Fibroblast of skin of scalp (primary cell): Measurements from ENCODE around the gene ETNPPL. TPM values are rescaled to one million over a fixed set of nuclear protein-coding genes. Genes with fewer than 3 reads are reported as not detected.

Source experiments
- DNase-seq: peaks from one replicate; pipeline ENCODE4 v3.0.0-alpha.2; 2013
- polyA plus RNA-seq, 2 experiments: library from polyadenylated mRNA; unstranded; fragments of 120-200 nt; gene quantifications; one replicate each; pipeline ENCODE4 v1.2.1, GENCODE V29; 2013; ENCODE audit not compliant: insufficient read length in 2 of 2

ETNPPL gene
- not detected for polyA plus RNA-seq (2013, experiment 1 of 2; ENCODE audit: insufficient read length)
- not detected for polyA plus RNA-seq (2013, experiment 2 of 2; ENCODE audit: insufficient read length)

DNA sequence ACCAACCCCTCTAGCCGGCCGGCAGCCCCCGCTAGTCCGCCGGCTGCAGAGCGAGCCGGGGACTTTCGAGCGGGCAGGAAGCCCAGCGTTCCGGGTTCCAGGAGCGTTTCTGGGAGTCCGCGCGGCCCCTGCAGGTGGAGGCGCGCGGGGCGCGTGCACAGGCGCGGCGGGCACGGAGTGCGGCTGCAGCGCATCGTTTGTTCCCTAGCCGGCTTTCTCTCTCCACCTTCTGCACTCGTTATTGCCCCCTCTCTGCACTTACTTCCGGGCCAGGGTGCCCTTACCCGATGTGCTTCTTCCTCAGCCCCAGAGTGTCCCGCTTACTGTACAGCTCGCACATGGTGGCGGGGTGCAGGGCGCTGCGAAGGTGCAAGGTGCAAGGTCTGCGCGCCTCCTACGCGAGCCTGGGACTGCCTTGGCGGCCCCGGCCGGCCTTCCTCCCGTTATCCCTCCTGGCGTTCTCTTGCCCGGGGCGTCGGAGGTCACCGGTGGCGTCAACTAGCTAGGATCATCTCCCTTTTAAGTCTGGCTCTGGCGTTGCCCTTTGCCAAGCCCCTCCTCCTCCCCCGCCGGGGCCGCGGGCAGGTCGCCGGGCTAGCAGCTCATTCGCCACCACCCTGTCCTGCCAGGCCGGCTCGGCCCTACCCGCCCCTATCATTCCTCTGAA lies at the start of gene ETNPPL:
TSS of gene ETNPPL (minus strand) at position 495 of the 667 bp plus-strand sequence. CDS start at position 340, 155 bp downstream.
- DNase-seq: no peak

DNA sequence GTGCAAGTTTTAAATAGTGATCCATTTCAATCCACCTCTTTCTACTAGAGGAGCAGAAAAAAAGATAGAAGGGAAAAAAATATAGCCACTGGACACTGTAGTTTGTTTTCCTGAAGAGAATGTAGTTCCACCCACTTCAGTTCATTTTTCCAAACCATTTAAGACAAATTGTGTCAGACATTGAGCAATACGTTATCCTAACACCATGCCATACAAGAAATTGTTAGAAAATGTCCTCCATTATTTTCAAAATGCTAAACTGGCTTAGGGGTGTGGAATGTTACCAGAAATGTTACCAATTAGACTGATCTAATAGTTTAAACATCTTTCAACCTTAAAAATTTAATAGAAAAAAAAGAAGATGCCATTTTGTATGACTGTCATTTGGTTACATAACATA lies 48.6 kb upstream of the ETNPPL start:
- no peak for DNase-seq

DNA sequence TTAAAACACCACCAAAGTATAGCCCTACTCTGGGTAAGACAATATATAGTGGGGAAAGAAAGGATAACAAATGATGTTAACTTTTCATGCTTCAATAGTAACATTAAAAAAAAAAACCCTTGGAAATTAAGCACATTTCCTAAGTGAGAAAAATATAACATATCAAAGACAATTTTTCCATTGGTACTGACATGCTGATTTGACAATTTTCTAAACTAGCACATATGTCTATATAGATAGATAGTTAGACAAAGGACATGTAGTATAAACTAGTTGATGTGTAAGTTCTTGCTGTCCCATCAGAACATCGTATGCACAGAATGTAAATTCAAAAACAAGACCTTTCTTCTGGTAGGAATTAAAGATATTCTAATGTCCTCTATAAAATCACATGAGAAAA lies 47.2 kb upstream of the ETNPPL start:
- DNase-seq: no peak

DNA sequence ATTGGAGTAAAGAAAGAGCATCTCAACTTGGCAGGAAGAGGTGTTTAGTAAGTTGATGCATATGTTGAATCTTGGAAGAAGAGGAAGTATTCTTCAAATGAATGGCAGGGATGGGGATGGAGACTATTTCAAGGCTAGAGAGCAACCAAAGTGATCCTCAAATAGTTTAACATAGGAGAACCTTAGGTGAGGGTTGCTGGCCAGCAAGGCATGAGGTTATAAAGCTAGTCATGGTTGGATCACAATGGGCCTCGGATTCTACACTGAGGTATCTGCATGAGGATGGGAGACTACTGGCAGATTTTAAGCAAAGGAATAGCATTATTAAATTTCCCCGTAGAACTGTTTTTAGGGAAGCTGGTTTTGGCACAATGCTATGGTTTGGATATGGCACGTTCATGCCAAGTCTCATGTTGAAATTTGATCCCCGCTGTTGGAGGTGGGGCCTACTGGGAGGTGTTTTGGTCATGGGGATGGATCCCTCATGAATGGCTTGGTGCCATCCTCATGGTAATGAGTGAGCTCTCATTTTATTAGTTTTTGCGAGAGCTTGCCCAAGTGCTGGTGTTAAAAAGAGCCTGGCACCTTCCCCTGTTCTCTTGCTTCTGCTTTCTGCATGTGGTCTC lies 41.9 kb upstream of the ETNPPL start:
- DNase-seq: no peak

DNA sequence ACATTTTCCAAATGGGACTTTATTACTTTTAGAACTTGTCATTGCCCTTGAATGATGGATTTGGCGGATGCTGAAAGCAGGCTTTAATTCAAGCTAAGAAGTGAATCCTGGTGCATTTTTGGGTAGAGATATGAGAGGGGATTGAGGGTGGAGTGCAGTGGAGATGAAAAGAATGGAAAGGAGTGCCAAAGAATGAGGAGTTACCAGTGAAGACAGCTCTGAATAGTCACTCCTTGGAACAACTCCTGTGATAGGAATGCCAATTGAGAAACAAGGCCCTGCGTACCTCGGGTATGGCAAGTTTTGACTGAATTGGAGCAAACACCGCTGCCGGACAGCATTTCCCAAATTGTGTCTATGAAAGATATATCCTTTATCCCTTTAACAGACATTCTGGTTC lies 36.5 kb upstream of the ETNPPL start:
- no peak for DNase-seq

DNA sequence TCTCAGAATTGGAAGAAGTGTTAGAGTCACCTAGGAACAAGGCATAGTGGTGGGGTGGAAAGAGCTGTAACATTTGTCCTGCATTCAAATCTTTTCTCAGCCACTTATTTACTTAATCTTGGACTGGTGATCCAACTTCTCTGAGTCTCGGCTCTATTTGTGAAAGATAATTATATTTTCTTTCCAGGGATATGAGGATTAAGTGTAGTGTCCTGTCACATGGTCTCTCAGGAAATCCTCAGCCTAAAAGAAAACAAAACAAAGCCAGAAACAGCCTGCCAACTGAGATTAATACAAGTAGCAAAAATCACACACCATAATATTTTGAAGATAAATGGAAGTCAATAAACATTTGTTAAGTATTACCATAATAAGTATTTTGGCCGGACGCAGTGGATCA lies 33.3 kb upstream of the ETNPPL start:
- DNase-seq: no peak

DNA sequence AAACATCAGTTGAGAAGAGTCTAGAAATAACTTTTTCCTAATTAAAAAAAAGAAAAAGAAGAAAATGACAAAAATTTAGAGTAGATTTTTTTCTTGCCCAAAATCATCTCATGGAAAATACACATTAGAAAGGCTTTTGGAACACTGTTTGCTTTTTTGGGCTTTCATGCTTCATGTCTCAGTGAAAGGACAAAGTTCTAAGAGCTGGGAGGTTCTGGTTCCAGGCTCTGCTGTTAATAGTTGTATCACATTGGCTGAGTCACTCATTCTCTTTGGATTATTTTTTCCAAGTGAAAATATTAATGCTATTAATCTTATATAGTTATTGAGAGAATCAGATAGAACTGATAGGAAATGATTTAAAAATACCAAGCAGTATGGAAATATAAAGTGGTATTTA lies 32.9 kb upstream of the ETNPPL start:
- no peak for DNase-seq

DNA sequence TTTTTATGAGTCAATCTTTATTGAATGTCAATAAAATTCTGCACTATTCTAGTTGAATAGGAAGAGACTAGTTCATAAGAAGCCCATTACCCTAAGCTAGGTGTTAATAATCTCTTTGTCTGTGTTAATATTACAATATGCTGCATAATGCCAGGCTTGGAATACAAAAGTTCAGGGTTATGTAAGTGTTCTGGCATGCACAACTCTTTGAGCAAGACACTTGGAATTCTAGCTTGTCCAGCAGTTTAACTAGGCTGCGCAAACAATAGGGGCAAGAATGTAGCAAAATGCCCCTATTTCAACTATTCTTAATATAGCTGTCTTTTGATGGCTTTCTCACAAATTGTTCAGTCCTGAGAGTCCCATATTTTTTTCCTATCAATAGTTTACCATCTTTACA lies 31.3 kb upstream of the ETNPPL start:
- peak; percentile 62 for DNase-seq

DNA sequence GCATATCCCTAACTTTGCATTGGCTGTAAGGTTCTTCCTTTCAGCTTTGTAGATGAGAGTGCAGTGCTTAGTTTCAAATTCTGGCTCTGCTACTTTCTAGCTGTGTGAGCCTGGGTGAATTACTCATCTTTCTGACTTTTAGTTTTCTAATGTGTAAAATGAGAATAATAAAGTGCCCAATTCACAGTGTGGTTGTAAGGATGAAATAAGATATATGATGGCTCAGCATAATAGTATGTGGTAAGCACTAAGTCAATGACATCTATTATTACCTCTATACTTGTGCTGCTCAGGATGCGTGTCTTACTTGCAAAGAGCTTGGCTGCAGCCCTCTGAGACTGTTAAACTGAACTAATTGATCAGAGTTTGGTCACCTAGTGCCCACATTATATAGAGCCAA lies 30.6 kb upstream of the ETNPPL start:
- no peak for DNase-seq

DNA sequence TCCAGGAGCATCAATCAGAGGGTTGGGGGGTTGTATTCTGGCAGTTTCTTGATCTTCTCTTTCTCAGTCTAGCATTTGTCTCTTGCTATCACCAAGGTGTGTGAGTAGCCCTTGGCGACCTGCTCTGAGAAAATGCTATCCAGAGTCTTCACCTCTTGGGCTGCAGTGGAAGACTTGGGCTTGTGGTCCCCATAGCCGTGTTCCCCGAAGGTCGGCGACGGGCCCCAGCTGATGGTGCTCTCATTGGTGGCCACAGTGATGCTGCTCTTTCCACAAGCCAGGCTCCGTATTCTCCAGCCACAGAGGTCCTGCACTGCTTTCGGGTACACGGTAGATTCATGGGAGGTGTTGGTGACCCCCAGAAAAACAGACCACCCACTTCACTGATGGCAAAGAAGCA lies 25.9 kb upstream of the ETNPPL start:
- DNase-seq: no peak

DNA sequence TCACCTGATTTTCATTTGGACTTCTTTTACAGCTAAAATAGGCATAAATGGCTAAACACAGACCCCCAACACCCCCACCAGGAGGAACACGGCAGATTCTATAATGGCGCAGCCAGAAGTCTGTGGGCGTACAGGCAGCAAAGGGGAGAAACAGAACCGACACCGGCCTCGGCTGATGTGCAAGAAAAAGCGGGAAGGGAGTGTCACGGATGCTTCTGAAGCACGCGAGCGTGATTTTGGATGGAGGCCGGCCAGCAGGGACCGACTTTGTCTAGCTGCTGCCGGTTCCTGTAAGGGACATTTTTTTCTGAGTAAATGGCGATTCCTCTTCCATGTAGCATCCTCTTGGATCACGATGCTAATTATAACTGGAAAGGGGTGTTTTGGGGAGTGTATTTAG lies 24.9 kb upstream of the ETNPPL start:
- DNase-seq: no peak

DNA sequence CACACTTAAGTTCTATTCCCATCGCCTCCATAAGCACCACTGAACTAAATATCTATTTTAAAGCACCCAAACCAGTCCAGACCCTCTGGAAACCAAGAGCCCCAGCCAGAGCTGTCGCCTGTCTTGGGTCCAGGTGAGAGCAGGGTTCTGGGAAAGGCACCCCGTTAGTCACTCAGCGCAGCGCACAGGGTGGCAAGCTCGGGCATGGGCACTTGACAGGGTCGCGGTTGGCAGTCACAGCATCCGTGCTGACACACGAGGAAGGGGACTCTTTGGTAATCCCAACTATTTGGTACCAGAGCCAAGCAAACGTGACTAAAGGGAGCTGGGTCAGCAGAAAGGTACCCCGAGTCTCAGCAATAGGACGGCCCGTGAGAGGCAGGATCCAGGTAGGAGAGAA lies 24.3 kb upstream of the ETNPPL start:
- no peak for DNase-seq

DNA sequence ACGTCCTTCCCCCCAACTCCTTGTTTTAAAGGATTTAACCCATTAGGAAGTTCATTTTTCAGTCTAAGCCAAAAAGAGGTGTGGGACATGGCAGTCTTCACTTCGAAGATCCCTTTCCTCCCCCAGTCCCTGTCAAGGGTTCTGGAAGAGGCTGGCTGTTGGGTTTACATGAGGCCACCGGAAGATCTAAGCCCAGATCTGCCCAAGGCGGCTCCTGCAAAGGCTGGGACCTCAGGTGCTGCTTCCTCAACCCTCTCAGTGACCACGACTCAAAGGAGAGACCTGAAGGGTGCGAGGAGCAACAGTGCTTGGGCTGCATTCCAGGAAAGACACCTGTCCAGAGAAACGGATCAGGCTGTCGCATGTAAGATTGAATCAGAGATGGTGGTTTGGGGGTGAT lies 23.5 kb upstream of the ETNPPL start:
- DNase-seq: no peak

DNA sequence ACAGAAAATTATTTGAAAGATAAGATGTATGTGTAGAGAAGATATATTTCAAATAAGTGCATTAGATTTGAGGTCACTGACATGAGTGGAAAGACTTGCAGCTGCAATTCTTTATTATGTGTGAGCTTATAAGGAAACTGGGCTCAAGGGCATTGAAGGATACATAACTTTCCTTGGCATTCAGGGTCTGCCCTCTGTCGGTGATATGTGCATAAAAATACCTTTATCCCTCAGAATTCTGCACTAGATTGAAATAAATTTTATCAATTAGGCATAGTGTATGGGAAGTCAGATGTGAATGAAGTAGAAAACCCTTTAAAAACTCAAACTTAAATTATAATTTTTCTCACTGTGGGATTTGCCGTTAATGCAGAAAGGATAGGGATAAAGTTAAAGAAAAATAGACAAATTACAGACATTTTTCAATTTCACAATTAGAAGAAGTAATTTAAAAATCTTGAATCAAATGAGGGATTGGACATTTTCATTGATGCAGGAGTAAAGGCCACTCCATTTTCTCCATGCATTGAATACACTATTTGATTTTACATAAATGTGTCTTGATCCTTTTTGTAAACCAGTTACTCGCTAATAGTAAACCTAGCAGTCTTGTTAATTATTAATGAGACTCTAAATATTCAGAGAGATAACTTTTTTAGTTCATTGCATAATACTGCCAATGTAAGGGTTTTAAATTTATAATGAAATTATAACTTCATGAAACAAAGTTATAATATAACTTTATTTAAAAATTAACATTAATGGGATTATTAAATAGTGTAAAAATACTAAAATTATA lies 21.0 kb upstream of the ETNPPL start:
- peak; percentile 17 for DNase-seq

DNA sequence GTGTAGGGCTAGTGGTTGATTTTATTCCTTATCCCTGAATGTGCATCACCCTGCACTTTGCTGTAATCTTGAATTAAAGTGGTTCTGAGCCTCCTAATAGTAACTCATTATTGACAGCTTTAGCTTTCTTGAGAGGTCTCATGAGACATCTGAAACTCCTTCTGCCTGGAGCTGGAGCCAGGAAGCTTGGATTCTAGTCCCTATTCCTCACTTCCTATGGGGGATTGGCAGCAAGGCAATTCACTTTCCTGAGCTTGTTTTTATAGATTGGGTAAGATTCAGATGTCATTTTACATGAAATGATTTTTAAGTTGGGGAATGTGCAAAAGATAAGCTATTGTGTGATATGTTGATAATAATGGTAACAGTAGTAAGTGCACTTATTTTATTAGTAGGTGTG lies 17.1 kb upstream of the ETNPPL start:
- DNase-seq: no peak

DNA sequence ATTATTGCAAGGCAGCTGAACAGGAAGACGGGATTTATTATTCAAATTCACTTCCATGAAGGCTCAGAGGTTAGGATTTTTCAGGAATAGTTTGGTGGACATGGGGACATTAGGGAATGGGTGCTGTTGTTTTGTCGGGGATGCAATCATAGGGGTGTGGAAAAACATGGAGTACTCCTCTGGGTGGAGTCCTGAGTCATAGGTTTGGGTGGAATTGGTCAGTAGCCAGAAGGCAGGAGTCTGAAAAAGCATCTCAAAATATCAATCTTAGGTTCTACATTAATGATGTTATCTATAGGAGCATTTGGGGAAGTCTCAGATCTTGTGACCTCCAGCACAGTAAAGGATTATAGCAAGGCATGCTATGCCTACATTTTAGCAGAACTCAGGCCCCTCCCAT lies 14.5 kb upstream of the ETNPPL start:
- no peak for DNase-seq

DNA sequence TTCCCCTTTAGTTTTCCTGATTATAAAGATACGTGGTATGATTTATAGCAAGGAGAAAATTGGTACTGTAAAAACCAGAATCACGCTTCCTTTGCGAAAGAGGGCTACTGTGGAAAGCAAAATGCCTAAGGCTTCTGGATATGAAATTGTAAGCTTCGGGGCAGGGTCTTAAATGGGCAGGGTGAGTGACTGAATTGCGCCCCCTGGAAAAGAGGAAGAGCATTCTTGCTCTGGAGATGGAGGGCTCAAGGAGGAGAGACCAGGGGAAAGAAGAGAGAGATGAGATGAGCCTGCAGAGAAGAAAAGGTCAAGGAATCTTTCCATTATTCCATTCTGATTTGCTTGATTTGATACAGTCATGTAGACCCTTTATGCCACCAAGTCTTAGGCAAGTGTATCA lies 13.1 kb upstream of the ETNPPL start:
- no peak for DNase-seq

DNA sequence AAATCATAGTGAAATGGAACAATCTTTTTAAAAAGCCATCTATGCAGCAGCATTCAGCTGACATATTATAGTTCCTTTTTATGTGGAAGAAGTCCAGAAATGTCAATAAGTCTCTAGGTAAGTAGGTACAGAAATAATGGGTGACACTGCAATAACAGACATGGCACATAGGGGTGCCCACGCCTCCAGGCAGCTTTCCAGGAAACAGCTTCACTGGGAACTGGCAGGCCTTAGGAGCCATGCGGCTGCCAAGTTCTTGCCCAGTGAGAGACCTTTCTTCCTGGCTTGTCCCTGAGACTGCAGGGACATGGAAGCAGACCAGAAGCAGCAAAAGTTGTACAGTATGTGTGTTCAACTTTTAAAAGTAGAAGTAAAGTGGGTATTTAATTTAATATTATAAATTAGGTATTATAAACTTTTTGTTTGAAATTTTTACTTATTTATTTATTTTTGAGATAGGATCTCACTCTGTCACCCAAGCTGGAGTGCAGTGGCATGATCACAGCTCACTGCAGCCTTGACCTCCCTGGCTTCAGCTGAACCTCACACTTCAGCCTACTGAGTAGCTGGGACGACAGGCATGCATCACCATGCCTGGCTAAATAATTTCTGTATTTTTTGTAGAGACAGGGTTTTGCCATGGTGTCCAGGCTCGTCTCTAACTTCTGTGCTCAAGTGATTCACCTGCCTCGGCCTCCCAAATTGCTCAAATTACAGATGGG lies 12.1 kb upstream of the ETNPPL start:
- no peak for DNase-seq

DNA sequence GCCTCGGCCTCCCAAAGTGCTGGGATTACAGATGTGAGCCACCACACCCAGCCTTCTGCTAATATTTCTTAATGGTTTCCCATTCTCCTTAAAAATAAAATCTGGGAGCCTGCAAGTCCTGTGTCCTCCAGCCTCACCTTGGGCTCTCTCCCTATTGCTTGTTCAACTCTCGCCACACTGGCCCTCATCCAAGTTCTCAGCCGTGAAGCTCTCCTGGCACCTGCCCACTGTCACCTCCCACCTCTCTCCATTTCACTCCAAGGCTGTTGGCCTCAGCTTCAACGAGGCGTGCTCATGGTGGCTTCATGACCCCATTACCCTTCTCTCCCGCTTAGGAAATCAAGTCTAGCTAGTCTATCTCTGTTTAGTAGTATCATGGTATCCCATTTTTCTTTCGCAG lies 9.5 kb upstream of the ETNPPL start:
- no peak for DNase-seq

DNA sequence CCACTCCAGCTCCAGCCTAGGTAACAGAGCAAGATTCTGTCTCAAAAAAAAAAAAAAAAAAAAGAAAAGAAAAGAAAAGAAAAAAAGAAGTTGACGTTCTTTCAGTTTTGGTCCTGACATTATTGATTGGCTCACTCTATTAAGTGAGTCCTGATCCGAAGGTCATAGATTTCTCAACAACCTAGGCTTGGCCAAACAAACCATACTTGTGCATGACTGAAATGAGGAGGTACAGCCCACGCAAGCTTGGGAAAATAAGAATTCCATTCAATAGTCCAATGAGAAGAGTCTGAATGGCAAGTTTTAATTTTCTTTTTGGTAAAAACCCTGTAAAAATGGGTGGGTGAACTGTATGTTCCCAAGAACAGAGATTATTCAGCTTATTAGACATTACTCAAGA lies 3.2 kb upstream of the ETNPPL start:
- no peak for DNase-seq

DNA sequence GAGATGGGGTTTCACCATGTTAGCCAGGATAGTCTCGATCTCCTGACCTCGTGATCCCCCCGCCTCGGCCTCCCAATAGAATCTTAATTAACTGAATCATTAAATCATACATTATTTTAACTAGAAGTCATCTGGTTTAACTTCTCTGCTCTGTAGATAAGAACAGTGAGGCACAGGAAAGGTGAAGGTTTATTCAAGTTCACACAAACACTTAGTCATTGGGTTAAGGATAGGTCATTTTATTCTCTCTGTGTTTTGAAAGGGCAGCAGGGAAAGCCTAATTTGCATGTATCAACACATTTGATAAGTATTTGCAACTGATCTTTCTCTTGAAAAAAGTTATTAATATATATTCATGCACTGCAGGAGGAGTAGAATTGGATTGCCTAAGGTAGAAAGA lies 1.1 kb upstream of the ETNPPL start:
- DNase-seq: no peak

DNA sequence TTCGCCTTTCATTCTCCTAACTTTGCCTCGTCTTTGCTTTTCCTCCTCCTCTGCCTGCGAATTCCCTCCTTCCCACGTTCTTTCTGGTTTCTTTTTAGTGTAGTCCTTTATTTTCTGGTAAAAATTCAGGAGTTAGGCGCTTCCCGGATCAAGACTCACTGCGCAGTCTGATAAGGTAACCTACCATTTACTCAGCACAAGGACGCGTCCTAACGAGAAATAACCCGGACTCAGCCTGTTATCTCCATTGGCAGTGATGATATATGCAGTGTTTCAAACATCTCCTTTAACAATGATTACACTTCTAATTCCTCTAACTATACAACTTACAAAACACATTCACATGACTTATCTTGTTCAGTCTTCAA lies 357 bp upstream of the ETNPPL start:
- DNase-seq: no peak

DNA sequence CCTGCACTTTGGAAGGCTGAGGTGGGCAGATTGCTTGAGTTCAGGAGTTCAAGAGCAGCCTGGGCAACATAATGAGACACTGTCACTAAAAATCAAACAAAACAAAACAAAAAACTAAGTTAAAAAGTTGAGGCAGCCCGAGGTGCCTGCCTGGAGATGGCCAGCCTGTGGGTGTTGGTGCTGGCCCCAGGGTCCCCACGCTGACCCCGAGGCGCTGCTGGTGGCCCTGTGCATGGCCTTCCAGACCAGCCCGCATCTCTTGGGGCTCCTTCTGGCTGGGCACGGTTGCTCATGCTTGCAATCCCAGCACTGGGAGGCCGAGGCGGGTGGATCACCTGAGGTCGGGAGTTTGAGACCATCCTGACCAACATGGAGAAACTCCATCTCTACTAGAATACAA lies 4.4 kb downstream of the ETNPPL start:
- DNase-seq: no peak
